Gastroesophageal sphincter (tissue), 4 donors: Measurements from ENCODE around the gene R3HDML. TPM values are rescaled to one million over a fixed set of nuclear protein-coding genes. Genes with fewer than 3 reads are reported as not detected.
"Not testable (repeated sequence)": the region's sequence is repeated elsewhere in the genome, so short reads cannot be mapped to it uniquely, and the experiment has no call there.

Experiments
- ATAC-seq: fragments of 150-250 bp; one replicate; pipeline ENCODE4 v1.9.1; 2016; ENCODE audit warnings: mild to moderate bottlenecking, moderate library complexity
- H3K27ac ChIP-seq, 4 donors: fragments of 200-600 bp; sonication (generic) in 3 of 4; 1 replicate in 3 of 4; 2 replicates in 1 of 4; pipeline ENCODE4 v1.5.1; 2016 to 2019
- H3K27me3 ChIP-seq: fragments of 200-600 bp; sonication (generic); one replicate; pipeline ENCODE4 v1.5.1; 2019
- H3K36me3 ChIP-seq, 2 donors: fragments of 200-600 bp; sonication (generic); one replicate each; pipeline ENCODE4 v1.5.1; 2019; ENCODE audit warnings: control low read depth in 1 of 2
- H3K4me1 ChIP-seq, 3 donors: fragments of 200-600 bp; sonication (generic); 1 replicate in 2 of 3; 2 replicates in 1 of 3; pipeline ENCODE4 v1.5.1; 2016 to 2019; ENCODE audit warnings: control low read depth in 2 of 3
- H3K4me3 ChIP-seq, 2 donors: fragments of 200-600 bp; sonication (generic); one replicate each; pipeline ENCODE4 v1.5.1; 2019; ENCODE audit warnings: mild to moderate bottlenecking in 1 of 2, moderate library complexity in 1 of 2
- H3K9me3 ChIP-seq, 3 donors: fragments of 200-600 bp; sonication (generic); one replicate each; pipeline ENCODE4 v1.5.1; 2017 to 2019; ENCODE audit warnings: control low read depth in 2 of 3
- EP300 ChIP-seq: sonication (generic); formaldehyde crosslinking; IDR thresholded peaks from one replicate; pipeline ENCODE4 v1.6.1; 2017; ENCODE audit warnings: antibody characterized with exemption, mild to moderate bottlenecking
- POLR2A ChIP-seq, 2 donors: fragments of 450-650 bp; IDR thresholded peaks; one replicate each; pipeline ENCODE4 v1.6.1; 2017; ENCODE audit warnings: antibody characterized with exemption in 2 of 2, mild to moderate bottlenecking in 2 of 2, moderate library complexity in 1 of 2
- POLR2AphosphoS5 ChIP-seq: sonication (generic); formaldehyde crosslinking; IDR thresholded peaks from one replicate; pipeline ENCODE4 v1.6.1; 2017; ENCODE audit warnings: antibody characterized with exemption
- WGBS, 2 donors: methylation state at CpG; one replicate each; pipeline ENCODE4 v1.1.5; 2018; ENCODE audit warnings: low coverage in 1 of 2; 5-methylcytosine and 5-hydroxymethylcytosine counted together
- total RNA-seq, 4 donors: library from RNA; depleted of rRNA; stranded (reverse); fragments of >200 nt; gene quantifications; one replicate each; pipeline ENCODE4 v1.1.0, GENCODE V29; 2016
- TF ChIP-seq, protein P1 (sequence below), 4 experiments: fragments of 200-600 bp in 2 of 4; fragments of 450-650 bp in 2 of 4; sonication (generic) in 1 of 4; IDR thresholded peaks; one replicate each; pipeline ENCODE4 v1.5.1; 2017 to 2019; ENCODE audit warnings: antibody characterized with exemption in 4 of 4, mild to moderate bottlenecking in 2 of 4, moderate library complexity in 2 of 4

Gene R3HDML
- total RNA-seq, 4 donors from 2014 or later: not detected

- no peaks in the 10 kb centered on the region for H3K36me3 ChIP-seq
- ATAC-seq: no peak
- 70 to 79% methylated on average over 2 to 4 of the region's 50 CpGs for WGBS, 2 donors
- TF ChIP-seq POLR2AphosphoS5 (no peak), EP300 (no peak), POLR2A (IDR thresholded peaks at IDR 0.05) (no peak)
- TF ChIP-seq, protein P1, sequence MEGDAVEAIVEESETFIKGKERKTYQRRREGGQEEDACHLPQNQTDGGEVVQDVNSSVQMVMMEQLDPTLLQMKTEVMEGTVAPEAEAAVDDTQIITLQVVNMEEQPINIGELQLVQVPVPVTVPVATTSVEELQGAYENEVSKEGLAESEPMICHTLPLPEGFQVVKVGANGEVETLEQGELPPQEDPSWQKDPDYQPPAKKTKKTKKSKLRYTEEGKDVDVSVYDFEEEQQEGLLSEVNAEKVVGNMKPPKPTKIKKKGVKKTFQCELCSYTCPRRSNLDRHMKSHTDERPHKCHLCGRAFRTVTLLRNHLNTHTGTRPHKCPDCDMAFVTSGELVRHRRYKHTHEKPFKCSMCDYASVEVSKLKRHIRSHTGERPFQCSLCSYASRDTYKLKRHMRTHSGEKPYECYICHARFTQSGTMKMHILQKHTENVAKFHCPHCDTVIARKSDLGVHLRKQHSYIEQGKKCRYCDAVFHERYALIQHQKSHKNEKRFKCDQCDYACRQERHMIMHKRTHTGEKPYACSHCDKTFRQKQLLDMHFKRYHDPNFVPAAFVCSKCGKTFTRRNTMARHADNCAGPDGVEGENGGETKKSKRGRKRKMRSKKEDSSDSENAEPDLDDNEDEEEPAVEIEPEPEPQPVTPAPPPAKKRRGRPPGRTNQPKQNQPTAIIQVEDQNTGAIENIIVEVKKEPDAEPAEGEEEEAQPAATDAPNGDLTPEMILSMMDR (IDR thresholded peaks at IDR 0.05): no peak
- H3K4me3 ChIP-seq: peak overlapping the region in 1 of 2 donors; percentile 36
- peaks cover 0 to 7% (median 3%) of the 10 kb centered on the region in 3 donors for H3K4me1 ChIP-seq
- H3K27me3 ChIP-seq: peaks cover 67% of the 10 kb centered on the region
- no peak overlapping the region for H3K27ac ChIP-seq
- H3K9me3 ChIP-seq: no peaks in the 10 kb centered on the region
These were observed 10.3 kb upstream of the R3HDML start for GRCh38 chr20:44326391-44327159.

- H3K4me1 ChIP-seq, ATAC-seq, H3K9me3 ChIP-seq, H3K36me3 ChIP-seq, H3K4me3 ChIP-seq, H3K27ac ChIP-seq: not testable (repeated sequence)
- WGBS, 2 donors: 80 to 86% methylated on average over 3 to 5 of the region's 7 CpGs
- peaks cover 60% of the 10 kb centered on the region for H3K27me3 ChIP-seq
These were observed 9.1 kb upstream of the R3HDML start for GRCh38 chr20:44327748-44328147.

DNA sequence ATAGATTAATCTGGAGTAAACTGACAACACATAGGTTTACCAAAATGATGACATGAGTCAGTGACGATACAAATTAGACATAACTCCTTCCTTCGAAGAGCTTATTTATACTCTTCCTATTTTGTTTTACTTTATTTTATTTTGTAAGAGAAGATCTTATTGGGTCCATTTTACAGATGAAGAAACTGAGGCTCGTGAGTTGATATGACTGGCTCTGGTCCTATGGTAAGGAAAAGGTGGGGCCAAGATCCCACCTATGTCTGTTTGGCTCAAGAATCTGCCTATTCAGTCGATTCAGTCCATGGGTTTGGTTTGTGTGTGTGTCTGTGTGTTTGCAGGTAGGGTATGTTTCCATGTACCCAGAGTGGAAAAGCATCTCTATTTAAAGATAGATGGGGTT is 8.4 kb upstream of the R3HDML start:
- WGBS, 2 donors: 82 to 86% methylated on average over 4 of the region's 4 CpGs
- ATAC-seq: no peak
- TF ChIP-seq EP300: no peak

DNA sequence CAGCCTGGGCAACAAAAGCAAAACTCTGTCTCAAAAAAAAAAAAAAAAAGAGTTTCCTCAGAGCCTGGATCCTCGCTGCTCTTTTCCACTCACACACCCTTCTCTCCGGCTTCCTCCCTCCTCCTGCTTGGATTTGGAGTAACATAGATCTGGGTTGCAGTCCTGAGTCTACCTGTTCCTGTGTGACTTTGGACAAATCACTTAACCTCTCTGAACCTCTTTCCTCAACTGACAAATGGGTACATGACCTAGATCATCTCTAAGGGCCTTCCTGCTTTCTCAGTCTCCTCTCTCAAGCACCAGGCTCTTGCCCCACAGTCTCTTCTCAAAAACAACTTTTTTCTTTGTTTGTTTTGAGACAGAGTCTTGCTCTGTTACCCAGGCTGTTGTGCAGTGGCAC is 5.6 kb upstream of the R3HDML start:
- no peaks in the 10 kb centered on the region for H3K9me3 ChIP-seq
- 68 to 71% methylated on average over 2 of the region's 2 CpGs for WGBS, 2 donors
- no peaks in the 10 kb centered on the region for H3K36me3 ChIP-seq
- peaks cover 65% of the 10 kb centered on the region for H3K27me3 ChIP-seq
- H3K27ac ChIP-seq: no peak overlapping the region
- ATAC-seq: no peak
- H3K4me1 ChIP-seq: peaks cover 0 to 7% (median 3%) of the 10 kb centered on the region in 3 donors
- TF ChIP-seq EP300 (no peak), POLR2AphosphoS5 (no peak), POLR2A (IDR thresholded peaks at IDR 0.05) (no peak)
- TF ChIP-seq, protein P1 (IDR thresholded peaks at IDR 0.05): no peak
- no peak overlapping the region for H3K4me3 ChIP-seq

More for the DNA sequence above, 8.4 kb upstream of the R3HDML start:
- Histone ChIP-seq H3K27me3 (peaks cover 60% of the 10 kb centered on the region), H3K4me3 (no peak overlapping the region), H3K36me3 (no peaks in the 10 kb centered on the region), H3K27ac (no peak overlapping the region), H3K4me1 (peaks cover 0 to 7% (median 3%) of the 10 kb centered on the region in 3 donors), H3K9me3 (no peaks in the 10 kb centered on the region)

DNA sequence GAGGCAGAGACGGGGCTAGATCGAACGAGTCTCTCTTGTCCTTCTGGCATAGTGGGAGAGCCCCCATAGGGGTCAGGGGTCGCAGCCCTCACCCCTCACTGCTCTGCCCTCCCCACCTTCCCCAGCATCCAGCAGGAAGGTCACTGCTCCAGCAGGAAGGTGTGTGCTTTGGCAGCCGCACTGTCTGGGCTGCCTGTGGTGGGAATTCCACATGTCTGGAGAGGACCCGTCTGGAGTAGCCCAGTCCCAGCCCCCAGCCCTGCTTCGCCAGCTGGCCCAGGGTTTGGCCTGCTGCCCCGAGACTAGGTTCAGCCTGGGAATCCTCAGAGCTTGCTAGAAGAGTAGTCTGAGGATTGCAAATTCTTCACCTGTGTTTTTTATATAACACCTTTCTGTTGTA is 2.5 kb upstream of the R3HDML start:
- Histone ChIP-seq H3K27me3 (peaks cover 65% of the 10 kb centered on the region), H3K4me1 (no peaks in the 10 kb centered on the region), H3K36me3 (no peaks in the 10 kb centered on the region), H3K27ac (no peak overlapping the region), H3K4me3 (no peak overlapping the region), H3K9me3 (no peaks in the 10 kb centered on the region)
- ATAC-seq: no peak
- WGBS, 2 donors: 18 to 19% methylated on average over 2 to 8 of the region's 8 CpGs
- TF ChIP-seq POLR2A (IDR thresholded peaks at IDR 0.05): no peak
- TF ChIP-seq EP300: no peak
- no peak for TF ChIP-seq POLR2AphosphoS5
- TF ChIP-seq, protein P1 (IDR thresholded peaks at IDR 0.05): no peak

- Histone ChIP-seq H3K4me3 (no peak overlapping the region), H3K4me1 (no peaks in the 10 kb centered on the region), H3K27ac (no peak overlapping the region), H3K36me3 (no peaks in the 10 kb centered on the region), H3K9me3 (no peaks in the 10 kb centered on the region), H3K27me3 (peaks cover 64% of the 10 kb centered on the region)
- WGBS, 2 donors: 73 to 77% methylated on average over 3 of the region's 4 CpGs
- no peak for TF ChIP-seq EP300
- no peak for TF ChIP-seq POLR2AphosphoS5
- no peak for TF ChIP-seq POLR2A (IDR thresholded peaks at IDR 0.05)
- TF ChIP-seq, protein P1 (IDR thresholded peaks at IDR 0.05): no peak
- no peak for ATAC-seq
These were observed 2.1 kb upstream of the R3HDML start for GRCh38 chr20:44334709-44335108.
